HTERT RPE-1 (cell line): ENCODE measurements around the gene TRUB2.

ENCODE experiments used
- in situ Hi-C: fragments of 300-500 bp; cut with MboI; formaldehyde crosslinking; loops from 4 replicates; pipeline ENCODE4 v1.14.3; 2020; ENCODE audit warnings: low sequenced_read_pairs

The TRUB2 gene, protein sequence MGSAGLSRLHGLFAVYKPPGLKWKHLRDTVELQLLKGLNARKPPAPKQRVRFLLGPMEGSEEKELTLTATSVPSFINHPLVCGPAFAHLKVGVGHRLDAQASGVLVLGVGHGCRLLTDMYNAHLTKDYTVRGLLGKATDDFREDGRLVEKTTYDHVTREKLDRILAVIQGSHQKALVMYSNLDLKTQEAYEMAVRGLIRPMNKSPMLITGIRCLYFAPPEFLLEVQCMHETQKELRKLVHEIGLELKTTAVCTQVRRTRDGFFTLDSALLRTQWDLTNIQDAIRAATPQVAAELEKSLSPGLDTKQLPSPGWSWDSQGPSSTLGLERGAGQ

DNA sequence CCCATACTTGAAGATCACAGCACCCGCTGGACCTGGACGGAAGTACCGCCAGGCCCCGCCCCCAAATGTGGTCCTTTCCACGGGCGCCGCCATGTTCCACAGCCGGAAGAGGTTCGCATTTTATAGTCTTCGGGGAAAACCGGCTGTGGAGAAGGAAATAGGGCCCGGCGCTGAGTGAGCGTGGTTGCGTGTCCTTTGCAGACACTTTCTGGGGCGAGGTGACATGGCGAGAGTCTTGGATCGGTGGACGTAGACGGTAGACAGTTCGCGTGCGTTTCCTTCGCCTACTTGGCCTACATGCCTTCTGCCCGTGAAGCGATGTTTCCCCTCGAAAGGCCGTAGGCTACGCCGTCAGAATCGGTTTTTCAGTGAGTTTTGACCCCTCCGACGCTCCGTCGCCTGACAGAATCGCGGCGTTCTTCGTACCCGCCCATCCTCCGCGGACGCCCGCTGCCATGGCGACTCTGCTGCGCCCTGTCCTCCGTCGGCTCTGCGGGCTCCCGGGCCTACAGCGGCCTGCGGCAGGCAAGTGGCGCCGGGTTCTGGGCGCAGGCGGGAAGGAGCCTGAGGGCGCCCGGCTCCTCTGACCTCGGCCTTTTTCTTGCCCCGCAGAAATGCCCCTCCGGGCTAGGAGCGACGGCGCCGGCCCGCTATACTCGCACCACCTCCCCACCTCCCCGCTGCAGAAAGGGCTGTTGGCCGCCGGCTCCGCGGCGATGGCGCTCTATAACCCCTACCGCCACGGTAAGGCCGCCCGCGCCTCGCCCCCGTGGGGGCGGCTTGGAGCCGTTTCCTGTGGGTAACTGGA is at the start of gene TRUB2, which contains the start of gene COQ4:
TSS of gene TRUB2 (minus strand) at position 44 of the 808 bp plus-strand sequence. CDS start at position 5, 39 bp downstream.
TSS of gene COQ4 (plus strand) at position 436 of the 808 bp plus-strand sequence. CDS start at position 456, 20 bp downstream.
- in situ Hi-C loops = no loop called here

DNA sequence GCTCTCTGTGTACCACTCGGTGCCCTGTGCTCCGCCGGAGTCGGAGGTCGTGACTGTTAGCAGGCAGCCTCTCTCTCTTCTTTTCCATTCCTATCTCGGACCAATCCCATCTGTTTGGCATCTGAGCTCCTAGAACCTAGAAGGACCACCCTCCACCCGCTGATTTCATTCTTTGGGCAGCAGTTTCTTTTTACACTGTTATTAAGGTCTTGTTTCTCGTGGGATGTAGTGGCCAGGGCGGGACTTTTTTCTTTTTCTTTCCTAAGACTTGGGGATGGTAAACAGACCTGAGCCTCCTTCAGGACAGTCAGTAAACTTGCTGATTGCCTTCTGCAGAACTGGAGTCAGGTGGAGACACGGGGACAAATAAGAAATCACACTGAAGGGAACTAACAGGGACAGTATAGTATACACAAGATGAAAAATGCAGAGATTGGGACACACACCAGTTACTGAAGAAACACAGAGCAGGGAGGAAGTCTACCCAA is 49.4 kb upstream of the TRUB2 start:
- in situ Hi-C loops = no loop called here

DNA sequence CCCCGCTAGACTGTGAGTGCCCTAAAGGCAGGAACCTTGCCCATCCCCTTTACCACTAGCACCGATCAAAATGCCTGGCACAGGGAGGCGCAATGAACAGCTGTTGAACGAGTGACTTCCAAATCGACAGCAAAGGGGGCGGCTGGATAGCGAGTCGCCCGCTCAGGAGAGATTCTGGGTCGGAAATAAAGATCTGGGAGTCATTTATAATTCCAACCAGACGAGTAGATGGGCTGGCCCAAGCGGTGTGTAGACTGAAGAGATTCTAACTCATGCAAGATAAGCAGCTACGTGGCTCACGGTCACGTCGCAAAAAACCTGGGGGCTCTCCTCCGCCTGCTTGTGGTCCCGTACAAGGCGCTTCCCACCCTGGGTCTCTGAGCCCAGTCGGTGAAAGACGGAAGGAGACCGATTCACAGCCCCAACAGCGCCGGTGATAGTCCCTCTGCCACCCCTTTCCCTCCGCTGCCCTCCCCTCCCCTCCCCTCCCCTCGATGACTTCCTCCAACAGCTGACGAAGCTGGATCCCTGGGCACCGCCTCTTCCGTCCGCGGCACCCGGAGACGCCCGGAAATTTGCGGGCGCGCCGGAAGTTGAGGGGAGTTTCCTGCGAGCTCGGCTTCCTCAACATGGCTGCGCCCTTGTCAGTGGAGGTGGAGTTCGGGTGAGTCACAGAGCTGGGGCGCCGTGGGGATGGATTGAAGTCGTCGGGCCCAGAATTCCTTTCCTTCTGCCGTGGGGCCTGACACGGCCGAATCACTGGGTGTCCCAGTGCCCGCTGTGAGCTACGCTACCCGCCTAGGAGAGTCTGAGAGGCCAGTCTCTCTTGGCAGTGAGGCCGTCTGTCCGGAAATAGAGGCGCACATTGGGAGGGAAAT is 48.7 kb upstream of the TRUB2 start, which contains the start of gene URM1:
TSS of gene URM1 (plus strand) at position 623 of the 878 bp plus-strand sequence. CDS start at position 630, 7 bp downstream.
- in situ Hi-C loops = no loop called here

DNA sequence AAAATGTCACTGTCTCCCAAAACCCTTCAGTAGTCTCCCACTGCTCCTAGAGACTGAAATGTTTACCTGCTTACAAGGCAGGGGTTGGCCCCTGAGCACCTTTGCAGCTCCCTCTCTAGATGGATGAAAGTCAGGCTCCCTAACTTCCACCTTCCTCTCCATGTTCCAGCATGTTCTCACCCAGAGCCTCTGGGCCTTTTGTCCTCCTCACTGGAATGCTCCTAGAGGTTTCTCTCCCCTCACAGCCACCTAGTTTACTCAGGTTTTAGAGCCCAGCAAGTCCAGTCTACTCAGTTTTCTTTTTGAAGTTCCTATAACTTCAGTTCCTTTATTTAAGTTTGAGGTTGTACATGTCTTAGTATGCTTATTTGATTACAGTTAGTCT is 48.1 kb upstream of the TRUB2 start:
- in situ Hi-C loops = no loop called here

DNA sequence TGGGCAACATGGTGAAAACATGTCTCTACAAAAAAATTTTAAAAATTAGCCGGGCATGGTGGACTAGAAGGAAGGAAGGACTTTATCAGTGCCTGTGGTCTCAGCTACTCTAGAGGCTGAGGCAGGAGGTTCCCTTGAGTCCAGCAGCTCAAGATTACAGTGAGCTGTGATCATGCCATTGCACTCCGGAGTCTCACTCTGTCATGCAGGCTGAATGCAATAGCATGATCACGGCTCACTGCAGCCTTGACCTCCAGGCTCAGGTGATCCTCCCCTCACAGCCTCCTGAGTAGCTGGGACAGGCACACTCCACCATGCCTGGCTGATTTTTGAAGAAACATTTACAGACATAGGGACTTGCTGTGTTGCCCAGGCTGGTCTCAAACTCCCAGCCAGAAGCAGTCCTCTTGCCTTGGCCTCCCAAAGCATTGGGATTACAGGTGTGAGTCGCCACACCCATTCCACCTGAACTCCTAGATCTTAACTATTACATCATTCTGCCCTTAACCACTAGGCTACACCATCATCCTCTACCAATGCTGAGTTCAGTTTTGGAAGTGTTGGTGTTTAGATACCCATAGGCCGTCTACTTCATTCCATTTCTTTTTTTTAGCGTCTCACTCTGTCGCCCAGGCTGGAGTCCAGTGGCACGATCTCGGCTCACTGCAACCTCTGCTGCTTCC is 46.9 kb upstream of the TRUB2 start:
- in situ Hi-C loops = no loop called here

DNA sequence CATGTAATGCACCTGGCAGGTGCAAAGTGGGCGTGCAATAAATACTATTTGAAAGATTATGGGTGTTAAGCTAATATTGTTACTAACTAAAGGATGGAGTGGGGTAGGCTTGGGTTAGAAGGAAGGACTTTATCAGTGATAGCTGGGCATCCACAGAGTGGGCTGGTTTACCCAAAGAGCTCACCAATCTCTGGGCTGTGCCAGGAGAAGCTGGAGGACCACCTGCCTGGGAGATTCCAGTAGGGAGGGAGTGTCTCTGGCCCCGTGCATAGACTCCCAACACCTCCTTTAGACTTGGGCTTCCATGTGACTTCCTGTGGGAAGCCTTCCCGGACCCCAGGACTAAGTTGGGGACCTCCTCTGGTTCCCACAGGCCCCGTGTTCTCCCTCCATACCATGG is 43.3 kb upstream of the TRUB2 start:
- in situ Hi-C loops = no loop called here

DNA sequence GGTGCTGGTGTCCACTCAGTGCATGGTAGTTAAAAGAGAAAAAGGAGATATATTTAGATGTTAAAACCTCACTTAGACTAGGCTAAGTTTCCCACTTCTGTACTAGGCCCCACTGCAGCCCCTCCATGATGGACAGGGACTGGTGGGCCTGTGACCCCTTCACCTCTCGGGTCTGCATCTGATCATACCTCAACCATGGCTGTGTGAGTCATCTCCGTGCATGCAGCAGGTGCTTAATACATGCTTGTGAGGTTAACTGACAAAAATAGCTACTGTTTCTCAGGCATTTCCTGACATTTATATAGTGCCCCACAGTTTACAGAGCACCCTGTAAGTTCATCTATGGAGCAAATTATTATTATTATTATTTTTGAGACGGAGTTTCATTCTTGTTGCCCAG is 40.5 kb upstream of the TRUB2 start:
- in situ Hi-C loops = no loop called here

DNA sequence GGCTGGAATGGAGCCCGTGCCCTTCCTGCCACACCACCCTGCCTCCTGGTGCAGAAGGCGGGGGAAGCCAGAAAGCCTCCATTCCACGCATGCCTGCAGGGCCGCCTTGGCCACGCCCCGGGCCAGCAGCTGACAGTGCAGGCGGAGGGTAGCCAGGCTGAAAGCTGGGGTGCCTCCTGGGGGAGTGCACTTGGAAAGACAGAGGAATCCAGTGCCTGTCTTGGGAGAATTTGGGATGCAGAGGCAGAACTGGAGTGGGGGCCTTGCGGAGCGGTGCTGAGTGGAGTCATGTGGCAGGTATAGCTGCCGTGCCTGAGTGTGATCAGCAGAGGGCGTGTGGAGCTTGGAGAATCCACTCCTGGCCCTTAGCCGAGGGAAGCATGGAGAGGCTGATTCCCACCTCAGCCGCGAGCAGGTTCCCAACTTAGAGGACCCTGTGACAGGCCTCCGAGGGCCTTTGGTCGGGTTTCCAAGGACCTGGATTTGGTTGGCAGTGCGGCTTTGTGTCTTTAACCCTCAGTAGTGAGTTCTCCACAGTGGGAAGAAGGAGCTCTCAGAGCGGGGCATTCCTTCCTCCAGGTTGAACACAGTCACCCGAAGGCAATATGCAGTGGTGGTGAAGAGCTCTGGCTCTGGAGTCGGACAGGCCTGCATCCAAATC is 39.9 kb upstream of the TRUB2 start:
- in situ Hi-C loops = no loop called here

DNA sequence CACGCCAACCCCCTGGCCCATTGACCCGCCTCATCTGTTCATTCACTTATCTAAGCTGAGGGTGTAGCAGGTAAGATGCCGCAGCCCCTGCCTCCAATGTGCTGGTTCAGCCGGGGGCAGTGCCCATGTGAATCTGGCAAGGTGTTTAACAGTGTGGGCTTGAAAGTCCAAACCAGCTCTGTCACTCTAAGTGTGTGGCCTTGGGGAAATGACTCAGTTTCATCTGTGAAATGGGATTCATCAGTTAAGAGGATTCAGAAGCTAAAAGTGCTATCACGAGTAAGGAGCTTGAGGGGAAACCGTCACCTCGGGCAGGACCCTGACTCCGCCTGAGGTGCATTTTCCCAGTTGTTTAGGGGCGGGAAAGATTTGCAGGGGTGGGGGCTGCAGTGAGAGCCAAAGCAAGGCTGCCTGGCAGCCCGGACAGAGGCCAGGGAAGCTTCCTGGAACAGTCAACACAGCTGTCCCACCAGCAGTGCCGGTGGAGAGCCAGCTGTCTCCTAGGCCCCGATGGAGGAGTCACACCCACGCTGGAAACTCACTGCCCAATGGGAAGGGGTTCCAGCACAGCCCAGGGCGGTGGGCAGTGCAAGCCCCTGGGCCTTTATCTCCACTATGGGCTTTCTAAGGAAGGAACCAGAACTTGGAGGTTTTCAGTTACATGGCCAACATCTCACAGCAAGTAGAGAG is 39.2 kb upstream of the TRUB2 start:
- in situ Hi-C loops = no loop called here

DNA sequence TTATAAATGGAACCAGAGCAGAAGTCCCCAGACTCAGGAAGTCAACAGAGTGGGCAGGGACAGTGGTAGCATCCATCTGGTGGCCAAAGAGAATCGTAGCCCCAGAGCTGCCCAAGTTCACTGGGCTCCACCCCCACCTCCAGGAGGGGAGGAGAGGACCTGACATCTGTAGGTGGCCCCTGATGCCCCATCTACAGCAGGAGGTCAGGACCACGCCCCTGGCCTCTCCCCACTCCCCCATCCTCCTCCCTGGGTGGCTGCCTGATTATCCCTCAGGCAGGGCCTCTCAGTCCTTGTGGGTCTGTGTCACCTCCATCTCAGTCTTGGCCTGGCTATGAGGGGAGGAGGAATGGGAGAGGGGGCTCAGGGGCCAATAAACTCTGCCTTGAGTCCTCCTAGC is 38.6 kb upstream of the TRUB2 start:
- in situ Hi-C loops = no loop called here

DNA sequence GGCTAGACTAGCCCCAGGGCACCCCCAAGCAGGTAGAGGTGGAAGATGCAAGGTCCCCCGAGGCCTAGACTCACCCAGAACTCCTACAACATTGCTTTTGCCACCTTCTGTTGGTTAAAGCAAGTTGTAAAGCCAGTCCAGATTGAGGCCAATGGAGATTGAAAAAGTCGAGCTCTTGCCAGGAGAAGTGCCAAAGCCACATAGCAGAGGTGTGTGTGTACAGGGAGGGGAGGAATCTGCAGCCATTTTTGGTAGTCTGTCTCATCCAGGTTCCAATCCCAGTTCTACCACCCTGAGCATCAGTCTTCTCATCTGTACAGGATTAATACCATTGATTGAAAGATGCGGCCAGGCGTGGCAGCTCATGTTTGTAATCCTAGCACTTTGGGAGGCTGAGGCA is 36.6 kb upstream of the TRUB2 start:
- in situ Hi-C loops = no loop called here

DNA sequence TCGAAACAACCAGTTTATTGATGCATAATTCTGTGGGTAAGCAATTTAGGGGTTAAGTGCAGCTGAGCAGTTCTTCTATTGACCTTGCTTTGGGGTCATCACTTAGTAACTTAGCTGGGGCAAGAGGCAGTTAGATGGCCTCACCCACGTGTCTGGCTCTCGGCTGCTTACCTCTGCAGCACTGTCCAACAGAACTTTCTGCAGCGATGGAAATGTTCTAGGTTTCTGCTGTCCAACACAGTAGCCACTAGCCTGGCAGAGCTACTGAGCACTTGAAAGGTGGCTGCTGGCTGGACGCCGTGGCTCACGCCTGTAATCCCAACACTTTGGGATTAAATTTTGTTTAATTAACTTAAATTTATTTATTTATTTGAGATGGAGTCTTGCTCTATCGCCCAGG is 35.8 kb upstream of the TRUB2 start:
- in situ Hi-C loops = no loop called here

DNA sequence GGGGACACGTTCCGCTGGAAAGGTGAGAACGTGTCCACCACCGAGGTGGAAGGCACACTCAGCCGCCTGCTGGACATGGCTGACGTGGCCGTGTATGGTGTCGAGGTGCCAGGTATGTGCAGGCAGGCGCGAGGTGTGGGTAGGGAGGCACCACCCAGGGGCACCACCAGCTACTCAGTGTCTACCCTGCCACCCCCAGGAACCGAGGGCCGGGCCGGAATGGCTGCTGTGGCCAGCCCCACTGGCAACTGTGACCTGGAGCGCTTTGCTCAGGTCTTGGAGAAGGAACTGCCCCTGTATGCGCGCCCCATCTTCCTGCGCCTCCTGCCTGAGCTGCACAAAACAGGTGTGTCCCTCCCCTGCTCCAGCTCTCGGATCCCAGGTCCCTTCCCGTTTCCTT is 33.2 kb upstream of the TRUB2 start:
- in situ Hi-C loops = no loop called here

DNA sequence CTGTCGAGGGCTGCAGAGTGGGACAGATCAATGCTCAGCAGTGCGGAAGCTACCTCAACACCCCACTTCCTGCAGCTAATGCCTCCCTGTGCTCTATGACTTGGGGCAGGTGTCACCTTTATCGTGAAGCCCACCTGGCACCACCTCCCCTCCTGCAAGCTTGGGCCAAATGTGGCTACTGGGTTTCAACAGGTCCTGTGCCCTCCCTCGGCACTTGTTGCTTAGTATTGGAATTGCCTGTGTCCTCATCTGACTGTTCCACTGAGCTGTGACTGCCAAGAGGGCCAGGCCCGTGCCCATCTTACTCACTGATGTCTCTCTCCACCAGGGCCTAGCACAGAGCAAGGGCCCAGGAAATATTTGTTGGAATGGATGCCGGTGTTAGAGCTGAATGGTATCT is 27.5 kb upstream of the TRUB2 start:
- in situ Hi-C loops = no loop called here

DNA sequence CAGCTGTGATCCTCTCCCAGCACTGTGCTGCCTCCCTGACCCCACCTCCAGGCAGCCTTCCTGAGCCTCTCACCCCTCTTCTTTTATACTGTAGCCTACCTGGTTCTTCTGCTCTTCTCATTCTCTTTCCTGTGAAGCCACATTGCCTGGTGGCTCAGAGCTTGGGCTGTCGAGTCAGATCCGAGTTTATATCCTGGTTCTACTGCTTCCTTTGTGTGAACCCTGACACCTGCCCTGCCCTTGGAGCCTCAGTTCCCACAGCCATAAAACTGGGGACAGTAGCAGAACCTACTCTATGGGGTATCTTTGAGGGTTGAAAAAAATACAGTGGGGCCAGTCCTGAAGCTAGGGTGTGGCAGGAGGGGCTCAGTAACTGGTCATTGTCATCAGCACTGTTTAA is 26.9 kb upstream of the TRUB2 start:
- in situ Hi-C loops = no loop called here

DNA sequence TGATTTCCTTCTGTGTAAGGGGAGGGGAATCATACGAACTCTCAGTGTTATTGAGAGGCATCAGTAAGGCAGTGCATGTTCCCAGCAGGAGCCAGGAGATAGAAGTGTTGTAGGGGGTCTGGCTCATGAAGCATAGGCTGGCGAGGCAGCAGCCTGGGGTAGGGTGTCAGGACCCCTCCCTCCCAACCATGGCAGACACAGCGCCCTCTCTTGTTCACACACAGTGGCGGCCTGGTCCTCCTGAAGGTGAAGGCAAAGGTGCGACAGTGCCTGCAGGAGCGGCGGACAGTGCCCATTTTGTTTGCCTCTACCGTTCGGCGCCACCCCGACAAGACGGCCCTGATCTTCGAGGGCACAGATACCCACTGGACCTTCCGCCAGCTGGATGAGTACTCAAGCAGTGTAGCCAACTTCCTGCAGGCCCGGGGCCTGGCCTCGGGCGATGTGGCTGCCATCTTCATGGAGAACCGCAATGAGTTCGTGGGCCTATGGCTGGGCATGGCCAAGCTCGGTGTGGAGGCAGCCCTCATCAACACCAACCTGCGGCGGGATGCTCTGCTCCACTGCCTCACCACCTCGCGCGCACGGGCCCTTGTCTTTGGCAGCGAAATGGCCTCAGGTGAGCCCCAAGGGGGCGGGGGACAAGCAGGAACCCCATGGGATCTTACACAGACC is 22.8 kb upstream of the TRUB2 start:
- in situ Hi-C loops = no loop called here

DNA sequence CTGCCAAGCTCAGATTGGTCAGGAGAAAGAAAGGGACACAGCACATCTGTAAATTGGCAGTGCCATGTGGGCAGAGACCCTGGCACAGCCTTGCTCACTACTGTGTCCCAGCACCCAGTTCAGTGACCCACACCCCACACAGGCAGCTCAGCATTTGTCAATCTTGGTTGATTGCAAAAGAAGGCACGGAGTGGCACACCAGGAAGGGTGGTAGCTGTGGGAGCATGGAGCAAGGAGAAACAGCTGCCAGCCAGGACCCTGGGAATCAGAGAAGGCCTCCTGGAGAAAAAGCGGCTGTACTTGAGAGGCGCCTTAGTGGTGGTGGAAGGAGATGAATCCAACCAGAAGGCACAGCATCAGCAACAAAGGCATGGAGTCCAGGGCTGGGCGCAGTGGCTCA is 21.6 kb upstream of the TRUB2 start:
- in situ Hi-C loops = no loop called here

DNA sequence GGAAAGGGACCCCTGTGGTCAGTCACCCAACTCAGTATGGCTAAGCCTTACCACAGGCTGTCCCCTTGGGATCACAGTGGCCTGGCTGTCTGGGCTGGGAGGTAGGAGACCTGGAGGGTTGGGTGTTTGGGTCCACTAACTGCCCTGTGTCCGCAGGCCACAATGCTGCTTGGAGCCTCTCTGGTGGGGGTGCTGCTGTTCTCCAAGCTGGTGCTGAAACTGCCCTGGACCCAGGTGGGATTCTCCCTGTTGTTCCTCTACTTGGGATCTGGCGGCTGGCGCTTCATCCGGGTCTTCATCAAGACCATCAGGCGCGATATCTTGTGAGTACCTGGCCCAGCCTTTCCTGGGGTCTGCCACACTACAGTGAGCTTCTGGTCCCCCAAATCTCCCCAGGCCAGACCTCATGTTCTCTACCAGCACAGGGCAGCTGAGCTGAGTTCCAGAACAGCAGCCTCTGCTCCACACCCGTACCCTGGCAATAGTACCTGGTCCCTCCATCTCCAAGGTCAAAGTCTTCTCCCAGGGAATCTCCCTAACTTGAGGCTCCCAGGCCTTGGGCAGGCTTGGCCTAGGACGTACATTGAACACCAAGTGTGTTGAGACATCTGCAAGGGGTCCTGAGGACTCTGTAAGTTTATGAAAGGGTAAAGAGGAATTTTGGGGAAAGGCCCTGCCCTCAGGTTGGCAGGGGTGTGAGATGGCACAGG is 20.9 kb upstream of the TRUB2 start:
- in situ Hi-C loops = no loop called here
